Stimulated activated CD4-positive, alpha-beta T cell treated with anti-CD3 and anti-CD28 coated beads, Interleukin-1b, Interleukin-23, amount 100 ng/mL, for 4 hours (primary cell): ENCODE measurements around the gene POTEH.
"Not testable (repeated sequence)": the region's sequence is repeated elsewhere in the genome, so short reads cannot be mapped to it uniquely, and the experiment has no call there.

Experiments
- DNase-seq, 2 donors: peaks; one replicate each; pipeline ENCODE4 v3.0.0-alpha.2; 2020; ENCODE audit warnings: low read depth in 2 of 2

The POTEH gene

DNA sequence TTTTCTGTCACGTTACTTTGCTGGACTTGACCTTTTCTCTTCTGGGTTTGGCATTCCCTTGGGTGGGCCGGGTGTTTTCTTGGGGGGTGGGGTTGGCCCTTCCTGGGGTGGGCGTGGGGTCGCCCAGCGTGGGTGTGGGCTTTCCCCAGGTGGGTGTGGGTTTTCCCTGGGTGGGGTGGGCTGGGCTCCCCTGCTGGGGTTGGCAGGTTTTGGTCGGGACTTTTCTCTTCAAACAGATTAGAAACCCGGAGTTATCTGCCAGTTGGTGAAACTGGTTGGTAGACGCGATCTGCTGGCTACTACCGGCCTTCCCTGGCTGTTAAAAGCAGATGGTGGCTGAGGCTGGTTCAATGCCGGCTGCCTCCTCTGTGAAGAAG lies at the start of gene POTEH:
Gene POTEH, plus strand, starts transcription at position 278 of the 377 bp plus-strand sequence. Its CDS starts 52 bp downstream, at position 330.
- DNase-seq: not testable (repeated sequence)

DNA sequence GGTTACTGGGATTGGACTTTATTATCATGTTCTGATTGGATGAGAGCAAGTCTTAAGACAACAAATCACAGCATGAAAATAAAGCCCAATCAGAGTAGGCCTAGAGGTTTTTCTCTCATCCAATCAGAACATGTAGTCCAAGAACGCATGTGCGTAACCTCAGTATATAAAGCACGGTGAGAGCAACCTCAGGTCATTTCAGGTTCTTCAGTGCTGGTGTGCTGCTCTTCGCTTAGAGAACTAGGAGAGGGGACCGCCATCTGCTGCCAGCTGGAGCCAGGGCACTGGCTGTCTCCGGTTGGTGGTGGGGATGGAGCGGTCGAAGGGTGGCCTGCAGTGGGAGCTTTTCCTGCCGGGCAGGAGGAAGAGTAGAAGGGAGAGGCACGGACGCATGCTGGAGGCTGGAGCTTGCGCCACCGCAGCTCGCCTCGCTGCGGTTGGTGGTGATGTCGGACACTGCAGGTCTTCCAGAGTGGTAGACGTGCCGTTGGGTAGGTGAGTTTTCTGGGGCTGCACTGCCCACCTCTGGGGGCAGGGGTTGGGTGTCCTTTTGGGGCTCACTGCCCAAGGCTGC lies 47.5 kb upstream of the POTEH start:
- not testable (repeated sequence) for DNase-seq

DNA sequence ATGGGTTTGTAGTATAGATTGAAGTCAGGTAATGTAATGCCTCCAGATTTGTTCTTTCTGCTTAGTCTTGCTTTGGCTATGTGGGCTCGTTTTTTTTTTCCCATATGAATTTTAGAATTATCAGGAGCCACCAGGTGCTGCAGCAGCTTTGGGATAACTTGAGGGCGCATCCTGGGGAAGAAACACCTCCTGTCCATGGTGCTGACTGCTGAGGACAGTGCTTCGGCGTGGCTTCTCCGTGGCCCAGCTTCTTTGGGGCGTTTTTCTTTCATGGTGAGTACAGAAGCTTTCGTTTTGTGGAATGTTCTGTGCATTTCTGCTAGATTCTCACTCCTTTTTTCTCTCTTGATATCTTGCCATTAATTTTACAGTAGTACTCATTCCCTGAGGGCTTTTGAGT lies 37.9 kb upstream of the POTEH start:
- not testable (repeated sequence) for DNase-seq

DNA sequence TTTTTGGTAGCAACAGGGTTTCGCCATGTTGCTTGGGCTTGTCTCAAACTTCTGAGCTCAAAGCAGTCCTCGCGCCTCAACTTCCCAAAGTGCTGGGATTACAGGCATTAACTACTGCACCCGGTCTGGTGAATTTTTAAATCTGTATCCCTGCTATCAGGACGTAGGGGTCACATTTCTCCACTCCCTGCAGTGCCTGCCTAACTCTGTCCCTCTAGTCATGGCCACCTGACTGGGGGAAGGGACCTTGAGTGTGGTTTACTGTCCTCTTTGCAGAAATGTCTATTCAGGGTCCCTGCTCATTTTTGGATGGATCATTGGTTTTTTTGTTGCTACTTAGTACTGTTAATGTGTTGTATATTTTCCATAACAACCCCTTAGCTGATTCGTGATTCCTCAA lies 37.1 kb upstream of the POTEH start:
- not testable (repeated sequence) for DNase-seq

DNA sequence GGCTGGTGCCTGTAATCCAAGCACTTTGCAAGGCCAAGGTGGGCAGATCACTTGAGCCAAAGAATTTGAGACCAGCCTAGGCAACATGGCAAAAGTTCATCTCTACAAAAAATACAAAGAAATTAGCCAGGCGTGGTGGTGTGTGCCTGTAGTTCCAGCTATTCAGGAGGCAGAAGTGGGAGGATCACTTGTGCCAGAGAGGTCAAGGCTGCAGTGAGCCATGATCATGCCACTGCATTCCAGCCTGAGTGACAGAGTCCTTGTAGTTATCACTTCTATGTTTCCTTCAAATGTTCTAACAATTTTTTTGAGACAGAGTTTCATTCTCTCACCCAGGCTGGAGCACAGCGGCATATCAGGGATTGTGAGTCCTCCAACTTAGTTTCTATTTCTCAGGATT lies 36.6 kb upstream of the POTEH start:
- not testable (repeated sequence) for DNase-seq

DNA sequence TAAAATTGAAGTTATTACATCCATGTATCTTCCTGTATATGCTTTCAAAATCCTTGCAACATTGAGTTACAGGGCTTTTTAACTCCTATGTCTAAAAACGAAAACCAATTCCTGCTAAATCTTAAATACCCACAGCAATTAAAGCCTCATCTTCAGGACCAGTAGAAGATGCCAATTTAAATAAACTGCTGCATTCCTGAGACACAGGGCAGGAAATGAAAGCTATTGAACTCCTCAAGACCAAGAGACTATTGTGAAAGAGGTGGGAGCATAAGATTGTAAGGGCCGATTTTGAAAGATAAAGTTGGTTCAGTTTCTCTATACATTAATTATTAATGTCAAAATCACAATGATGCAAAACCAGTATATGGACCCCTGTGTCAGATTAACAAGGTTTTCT lies 28.7 kb upstream of the POTEH start:
- DNase-seq: not testable (repeated sequence)

DNA sequence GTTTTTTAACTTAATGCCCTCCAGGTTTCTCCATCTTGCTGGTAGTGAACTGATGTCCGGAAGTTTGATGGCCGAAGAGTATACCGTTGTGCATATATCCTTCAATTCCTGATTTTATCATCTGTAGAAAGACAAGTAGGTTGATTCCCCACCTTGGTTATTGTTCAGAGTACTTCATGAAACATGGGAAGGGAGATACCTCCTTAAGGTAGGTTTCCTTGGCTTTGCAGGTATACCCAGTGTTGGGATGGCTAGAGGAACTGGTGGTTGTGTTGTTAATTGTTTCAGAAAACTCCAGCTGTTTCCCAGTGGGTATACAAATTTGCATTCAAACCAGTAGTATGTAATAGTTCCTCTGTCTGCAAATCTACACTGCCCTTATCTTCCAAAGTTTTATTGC lies 25.1 kb upstream of the POTEH start:
- not testable (repeated sequence) for DNase-seq

DNA sequence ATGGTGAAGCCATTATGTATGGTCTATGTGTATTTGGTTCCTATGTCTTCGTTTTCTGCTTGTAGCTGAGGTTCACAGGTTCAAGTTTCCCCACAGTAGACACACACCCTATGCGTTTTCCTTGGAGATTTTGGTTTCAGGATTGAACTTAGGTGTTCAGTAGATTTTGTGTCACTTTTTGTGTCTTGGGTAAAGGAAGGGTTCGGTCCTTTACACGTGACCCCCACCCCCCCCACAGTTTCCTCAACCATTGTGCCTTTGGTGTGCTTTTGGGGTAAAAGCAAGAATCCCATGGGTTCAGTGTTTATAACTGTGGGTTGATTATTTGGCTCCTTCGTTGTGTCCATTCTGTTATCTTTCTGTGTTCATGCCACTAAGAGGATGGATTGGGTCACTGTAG lies 24.3 kb upstream of the POTEH start:
- not testable (repeated sequence) for DNase-seq

DNA sequence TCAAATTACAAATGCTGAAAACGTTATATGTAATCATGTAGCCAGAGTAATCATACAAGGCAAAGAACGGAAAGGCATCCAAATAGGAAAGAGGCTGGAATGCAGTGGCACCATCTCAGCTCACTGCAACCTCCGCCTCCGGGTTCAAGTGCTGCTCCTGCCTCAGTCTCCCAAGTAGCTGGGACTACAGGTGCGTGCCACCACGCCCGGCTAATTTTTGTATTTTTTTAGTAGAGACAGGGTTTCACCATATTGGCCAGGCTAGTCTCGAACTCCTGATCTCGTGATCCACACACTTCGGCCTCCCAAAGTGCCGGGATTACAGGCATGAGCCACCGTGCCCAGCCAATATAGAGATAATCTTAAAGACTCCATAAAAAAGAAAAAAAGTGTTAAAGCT lies 20.4 kb upstream of the POTEH start:
- DNase-seq: not testable (repeated sequence)

DNA sequence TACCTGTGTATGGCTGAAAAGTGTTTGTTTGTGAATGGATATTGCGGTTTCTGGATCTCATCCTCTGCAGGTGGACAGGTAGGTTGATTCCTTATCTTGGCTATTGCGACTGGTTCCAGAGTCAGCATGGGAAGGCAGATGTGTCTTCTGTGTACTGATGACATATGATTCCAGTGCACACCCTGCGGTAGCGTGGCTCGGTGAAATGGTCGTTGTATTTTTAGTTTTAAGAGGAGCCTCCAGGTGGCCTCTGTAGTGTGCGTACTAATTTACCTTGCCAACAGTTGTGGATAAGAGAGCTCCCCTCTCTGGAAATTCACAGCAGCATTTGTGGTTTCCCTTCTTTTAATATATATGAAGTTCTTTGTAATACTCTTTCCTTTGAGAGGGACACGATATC lies 10.1 kb upstream of the POTEH start:
- DNase-seq: not testable (repeated sequence)

DNA sequence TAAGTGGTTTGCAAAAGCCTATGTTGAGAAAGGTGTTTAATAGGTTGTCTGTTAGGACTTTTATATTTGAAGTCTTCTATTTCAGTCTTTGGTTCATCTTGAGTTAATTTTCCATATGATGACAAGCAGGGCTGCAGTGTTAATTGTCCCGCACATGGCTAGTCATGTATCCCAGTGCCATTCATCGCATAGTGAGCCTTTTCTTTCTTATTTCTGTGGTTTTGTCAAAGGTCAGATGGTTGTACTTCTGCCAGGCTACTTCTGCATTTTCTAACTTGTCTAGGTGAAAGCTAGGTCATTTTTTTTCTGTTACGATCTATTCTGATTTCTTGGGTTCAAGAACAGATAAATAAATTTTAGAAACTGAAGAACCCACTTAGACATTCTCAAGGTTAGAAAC lies 5.7 kb upstream of the POTEH start:
- not testable (repeated sequence) for DNase-seq

DNA sequence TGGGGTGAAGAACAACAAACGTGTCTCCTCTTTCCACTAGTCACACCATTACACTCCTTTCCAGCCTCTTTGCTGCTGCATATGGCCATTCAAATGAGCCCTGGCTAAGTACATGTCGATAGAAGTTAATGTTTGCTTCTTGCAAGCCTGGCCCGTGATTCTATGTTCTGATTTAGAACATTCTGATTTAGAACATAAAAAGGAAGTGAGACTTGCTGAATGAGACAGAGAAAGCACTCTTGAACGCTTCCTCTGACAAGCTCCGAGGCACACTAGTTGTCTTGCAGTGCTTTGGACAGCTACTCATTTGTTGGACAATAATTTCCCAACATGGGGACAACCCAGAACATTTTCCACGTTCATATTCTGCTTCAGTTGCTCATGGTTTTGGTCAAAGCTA lies 5.1 kb upstream of the POTEH start:
- not testable (repeated sequence) for DNase-seq

DNA sequence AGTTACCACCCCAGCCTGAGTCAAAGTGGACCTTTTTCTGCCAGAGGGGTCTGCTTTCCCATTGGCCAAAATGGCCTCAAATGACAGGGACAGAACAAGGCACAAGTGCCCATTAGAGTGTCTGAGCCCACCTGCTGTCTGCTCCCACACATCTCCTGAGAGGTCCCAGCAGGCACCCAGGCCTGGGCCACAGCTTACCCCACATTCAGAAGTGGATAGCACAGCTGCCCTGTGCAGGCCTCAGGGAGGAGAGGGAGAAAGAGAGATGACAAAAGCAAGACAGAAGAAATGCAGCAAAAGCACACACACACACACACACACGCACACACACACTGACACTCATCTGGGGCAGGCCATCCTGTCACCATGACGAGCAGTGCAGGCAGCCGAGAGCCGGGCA lies 4.2 kb upstream of the POTEH start:
- not testable (repeated sequence) for DNase-seq

DNA sequence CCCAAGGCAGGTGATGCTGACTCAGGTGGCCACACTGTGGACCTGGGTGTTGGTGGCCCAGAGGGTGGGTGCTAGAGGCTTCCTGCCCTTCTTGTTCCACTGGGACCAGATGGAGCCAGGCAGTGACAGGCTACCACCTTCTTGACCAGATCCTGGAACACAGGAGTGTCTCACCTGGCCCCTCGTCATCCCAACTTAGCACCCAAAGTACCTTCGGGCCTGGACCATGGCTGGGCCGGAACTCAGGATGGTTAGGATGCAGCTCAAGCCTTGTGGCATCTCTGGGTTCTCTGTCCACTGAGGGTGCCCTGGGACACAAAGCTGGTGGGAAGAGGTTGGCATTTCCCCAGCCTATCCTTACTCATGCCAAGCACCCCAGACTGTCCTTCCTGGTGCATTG lies 2.7 kb upstream of the POTEH start:
- DNase-seq: not testable (repeated sequence)

DNA sequence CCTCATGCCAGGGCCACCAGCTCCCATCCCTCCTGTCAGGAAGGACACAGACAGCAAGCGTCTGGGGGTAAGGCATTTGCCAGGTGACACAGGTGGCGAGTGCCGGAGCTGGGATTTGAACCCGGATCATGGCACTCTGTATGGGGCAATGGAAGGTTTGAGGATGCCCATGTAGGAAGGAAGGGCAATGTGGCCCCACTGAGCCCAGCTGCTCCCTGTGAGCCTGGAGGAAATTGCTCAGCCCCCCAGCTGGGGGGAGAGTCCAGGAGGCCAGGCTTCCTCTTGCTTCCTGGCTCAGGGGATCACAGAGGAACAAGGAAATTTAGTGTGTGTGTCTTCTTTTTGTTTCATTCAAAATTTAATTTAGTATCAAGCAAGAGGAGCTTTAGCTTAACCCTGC lies 2.1 kb upstream of the POTEH start:
- DNase-seq: not testable (repeated sequence)

DNA sequence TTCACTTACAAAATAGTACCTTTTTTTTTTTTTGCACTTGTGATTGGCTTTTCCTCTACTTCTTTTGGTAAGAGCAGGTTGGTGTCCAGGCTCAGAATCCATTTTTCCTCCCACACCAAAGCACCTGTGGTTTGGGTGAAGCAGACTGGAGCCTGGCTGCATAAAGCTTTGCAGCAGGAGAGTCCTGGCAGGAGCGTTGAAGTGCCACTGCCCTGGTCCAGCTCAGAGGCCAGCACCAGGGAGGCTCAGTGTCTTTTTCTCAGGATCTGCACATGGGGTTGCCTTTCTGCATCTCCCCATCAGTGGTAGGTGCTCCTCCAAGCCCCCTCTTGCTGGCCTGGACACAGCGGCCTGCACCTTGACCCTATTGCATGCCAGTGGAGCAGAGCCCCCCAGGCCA lies 1.7 kb upstream of the POTEH start:
- DNase-seq: not testable (repeated sequence)

DNA sequence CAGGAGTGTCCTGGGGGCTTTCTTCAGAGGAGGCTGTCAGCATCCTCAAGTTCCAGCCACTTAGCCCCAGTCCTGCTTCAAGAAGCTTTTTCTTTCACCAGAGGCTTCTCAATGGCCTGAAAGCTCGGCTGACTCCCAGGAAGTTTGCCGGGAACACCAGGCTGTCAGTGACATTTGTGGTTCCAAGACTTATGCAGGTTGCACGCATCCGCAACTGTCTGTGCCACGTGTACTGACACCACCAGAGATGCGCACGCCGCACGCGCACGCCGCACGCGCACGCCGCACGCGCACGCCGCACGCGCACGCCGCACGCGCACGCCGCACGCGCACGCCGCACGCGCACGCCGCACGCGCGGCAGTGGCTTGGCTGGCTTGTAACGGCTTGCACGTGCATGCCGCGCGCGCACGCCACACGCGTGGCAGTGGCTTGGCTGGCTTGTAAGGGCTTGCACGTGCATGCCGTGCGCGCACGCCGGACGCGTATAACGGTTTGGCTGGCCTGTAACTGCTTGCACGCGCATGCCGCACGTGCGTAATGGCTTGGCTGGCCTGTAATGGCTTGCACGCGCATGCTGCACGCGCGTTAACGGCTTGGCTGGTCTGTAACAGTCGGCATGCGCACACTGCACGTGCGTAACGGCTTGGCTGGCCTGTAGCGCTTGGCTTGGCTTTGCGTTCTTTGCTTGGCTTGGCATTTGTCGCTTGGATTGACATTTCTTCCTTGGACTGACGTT lies 646 bp upstream of the POTEH start:
- not testable (repeated sequence) for DNase-seq

DNA sequence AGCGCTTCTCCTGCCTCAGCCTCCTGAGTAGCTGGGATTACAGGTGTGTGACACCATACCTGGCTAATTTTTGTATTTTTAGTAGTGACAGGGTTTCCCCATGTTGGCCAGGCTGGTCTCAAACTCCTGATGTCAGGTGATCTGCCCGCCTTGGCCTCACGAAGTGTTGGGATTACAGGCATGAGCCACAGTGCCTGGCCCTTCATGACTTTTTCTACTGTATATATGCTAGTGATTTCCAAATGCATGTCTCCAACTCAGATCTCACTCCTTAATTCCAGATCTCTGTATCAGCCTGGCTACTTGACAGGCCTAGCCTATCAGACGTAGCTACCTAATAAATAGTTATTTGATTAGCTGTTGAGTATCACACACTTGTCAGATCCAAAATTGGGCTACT lies 23.8 kb downstream of the POTEH start:
- not testable (repeated sequence) for DNase-seq

DNA sequence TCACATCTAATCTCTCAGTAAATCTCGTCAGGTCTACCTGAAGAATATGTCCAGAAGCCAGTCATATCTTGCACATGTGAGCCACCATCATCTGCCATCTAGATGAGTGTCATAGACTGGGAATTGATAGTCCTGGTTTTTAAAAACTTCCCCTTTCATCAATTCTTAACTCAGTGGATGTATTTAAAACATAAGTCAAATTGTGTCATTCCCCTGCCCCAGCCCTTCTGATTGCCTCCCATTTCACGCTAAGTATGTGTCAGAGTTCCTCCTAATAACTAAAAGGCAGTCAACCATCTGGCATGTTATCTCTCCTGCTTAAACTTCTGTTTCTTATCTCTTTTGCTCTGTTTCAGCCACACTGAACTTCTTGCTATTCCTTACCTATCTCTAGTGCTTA lies 24.3 kb downstream of the POTEH start:
- DNase-seq: not testable (repeated sequence)

DNA sequence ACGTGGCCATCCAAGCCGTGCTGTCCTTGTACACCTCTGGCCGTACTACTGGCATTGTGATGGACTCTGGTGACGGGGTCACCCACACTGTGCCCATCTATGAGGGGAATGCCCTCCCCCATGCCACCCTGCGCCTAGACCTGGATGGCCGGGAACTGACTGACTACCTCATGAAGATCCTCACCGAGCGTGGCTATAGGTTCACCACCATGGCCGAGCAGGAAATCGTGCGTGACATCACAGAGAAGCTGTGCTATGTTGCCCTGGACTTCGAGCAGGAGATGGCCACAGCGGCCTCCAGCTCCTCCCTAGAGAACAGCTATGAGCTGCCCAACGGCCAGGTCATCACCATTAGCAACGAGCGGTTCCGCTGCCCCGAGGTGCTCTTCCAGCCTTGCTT lies 32.1 kb downstream of the POTEH start:
- DNase-seq: not testable (repeated sequence)

DNA sequence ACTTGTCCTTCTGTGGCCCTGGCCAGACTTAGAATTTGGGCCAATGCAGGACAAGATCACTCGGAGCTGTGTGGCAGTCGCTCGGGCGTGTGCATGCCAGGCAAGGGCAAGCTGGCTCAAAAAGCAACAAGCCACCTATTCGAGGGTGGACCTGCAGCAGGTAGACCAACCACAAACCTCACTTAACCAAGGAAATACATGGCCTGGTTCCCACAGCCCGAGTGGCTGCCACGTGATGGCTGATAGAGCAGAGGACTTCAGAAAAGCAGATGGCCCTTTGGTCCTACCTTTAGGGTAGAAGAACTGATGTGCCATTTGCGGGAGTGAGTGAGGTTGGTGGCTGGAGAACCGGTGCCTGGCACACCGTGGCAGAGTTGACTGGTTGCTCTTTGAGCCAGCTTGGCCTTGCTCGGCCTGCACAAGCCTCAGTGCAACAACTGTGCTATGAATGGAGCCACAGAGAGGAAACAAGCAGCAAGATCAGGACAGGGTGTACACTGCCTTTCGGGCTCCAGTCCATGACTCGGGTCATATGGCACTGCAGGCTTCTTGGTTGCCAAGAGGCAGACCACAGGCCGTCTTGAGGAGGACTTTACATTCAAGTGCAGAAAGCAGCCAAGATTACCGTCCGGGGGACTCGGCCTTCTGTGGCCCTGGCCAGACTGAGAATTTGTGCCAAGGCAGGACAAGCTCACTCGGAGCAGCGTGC lies 39.5 kb downstream of the POTEH start:
- DNase-seq: not testable (repeated sequence)

DNA sequence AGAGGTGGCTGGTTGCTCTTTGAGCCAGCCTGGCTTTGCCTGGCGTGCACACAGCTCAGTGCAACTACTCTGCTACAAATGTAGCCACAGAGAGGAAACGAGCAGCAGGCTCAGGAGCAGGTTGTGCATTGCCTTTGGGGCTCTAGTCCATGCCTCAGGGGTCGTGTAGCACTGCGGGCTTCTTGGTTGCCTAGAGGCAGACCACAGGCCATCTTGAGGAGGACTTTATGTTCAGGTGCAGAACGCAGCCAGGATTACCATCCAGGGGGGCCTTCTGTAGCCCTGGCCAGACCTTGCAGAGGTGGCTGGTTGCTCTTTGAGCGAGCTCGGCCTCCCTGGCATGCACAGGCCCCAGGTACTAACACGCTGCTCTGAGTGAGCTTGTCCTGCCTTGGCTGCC lies 41.2 kb downstream of the POTEH start:
- not testable (repeated sequence) for DNase-seq

DNA sequence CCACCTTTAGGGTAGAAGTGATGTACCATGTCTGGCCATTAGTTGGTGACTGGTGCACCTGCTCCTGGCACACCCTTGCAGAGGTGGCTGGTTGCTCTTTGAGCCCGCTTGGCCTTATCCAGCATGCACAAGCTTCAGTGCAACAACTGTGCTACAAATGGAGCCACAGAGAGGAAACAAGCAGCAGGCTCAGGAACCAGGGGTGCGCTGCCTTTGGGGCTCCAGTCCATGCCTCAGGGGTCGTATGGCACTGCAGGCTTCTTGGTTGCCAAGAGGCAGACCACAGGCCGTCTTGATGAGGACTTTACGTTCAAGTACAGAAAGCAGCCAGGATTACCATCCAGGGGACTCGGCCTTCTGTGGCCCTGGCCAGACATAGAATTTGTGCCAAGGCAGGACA lies 44.6 kb downstream of the POTEH start:
- not testable (repeated sequence) for DNase-seq
